SH-SY5Y (cell line): Measurements from ENCODE around the gene INHBC.

Source experiments
- GATA2 ChIP-seq: IDR thresholded peaks from 2 replicates; pipeline ENCODE4 v1.6.1; 2011; ENCODE audit warnings: mild to moderate bottlenecking, low read depth, low read length
- GATA3 ChIP-seq: IDR thresholded peaks from 2 replicates; pipeline ENCODE4 v1.6.1; 2011; ENCODE audit warnings: low read depth, mild to moderate bottlenecking, low read length, moderate library complexity

DNA sequence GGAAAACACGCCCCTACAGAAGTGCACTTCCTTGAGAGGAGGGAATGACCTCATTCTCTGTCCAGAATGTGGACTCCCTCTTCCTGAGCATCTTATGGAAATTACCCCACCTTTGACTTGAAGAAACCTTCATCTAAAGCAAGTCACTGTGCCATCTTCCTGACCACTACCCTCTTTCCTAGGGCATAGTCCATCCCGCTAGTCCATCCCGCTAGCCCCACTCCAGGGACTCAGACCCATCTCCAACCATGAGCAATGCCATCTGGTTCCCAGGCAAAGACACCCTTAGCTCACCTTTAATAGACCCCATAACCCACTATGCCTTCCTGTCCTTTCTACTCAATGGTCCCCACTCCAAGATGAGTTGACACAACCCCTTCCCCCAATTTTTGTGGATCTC is 15.5 kb downstream of the INHBC start:
- TF ChIP-seq GATA2 (no peak), GATA3 (no peak)
